IMR-90 (cell line): ENCODE results near the gene SLC10A6.

Experiments used
- BHLHE40 ChIP-seq: fragments of 150-350 bp; IDR thresholded peaks from 2 replicates; pipeline ENCODE4 v1.6.1; 2016; ENCODE audit warnings: mild to moderate bottlenecking, low read depth, low read length
- CEBPB ChIP-seq: IDR thresholded peaks from 2 replicates; pipeline ENCODE4 v1.6.1; 2012; ENCODE audit warnings: low read depth, low read length, improper control_type of control experiment
- MXI1 ChIP-seq: IDR thresholded peaks from 2 replicates; pipeline ENCODE4 v1.6.1; 2012; ENCODE audit warnings: low read depth, mild to moderate bottlenecking, low read length, moderate library complexity, borderline replicate concordance
- POLR2A ChIP-seq: IDR thresholded peaks from 2 replicates; pipeline ENCODE4 v1.6.1; 2012; ENCODE audit warnings: mild to moderate bottlenecking, low read depth, low read length
- RAD21 ChIP-seq: IDR thresholded peaks from 2 replicates; pipeline ENCODE4 v1.6.1; 2012; ENCODE audit warnings: low read length, improper control_type of control experiment
- RCOR1 ChIP-seq: IDR thresholded peaks from 2 replicates; pipeline ENCODE4 v1.6.1; 2012; ENCODE audit warnings: mild to moderate bottlenecking, low read length, improper control_type of control experiment; ENCODE audit not compliant: insufficient replicate concordance
- SMC3 ChIP-seq: fragments of 150-350 bp; IDR thresholded peaks from 2 replicates; pipeline ENCODE4 v1.6.1; 2016; ENCODE audit warnings: low read depth, mild to moderate bottlenecking, antibody characterized with exemption, low read length, moderate library complexity
- USF2 ChIP-seq: fragments of 150-350 bp; IDR thresholded peaks from 2 replicates; pipeline ENCODE4 v1.6.1; 2017; ENCODE audit warnings: mild to moderate bottlenecking, antibody characterized with exemption, low read length, low read depth
- TF ChIP-seq, protein P1 (sequence below): conservative IDR thresholded peaks from 2 replicates; pipeline ENCODE4 v1.5.1; 2012; ENCODE audit warnings: mild to moderate bottlenecking, low read depth, low read length, improper control_type of control experiment

GRCh38 chr4:86791126-86791525, 58.1 kb downstream of the SLC10A6 start:
- TF ChIP-seq, protein P1, sequence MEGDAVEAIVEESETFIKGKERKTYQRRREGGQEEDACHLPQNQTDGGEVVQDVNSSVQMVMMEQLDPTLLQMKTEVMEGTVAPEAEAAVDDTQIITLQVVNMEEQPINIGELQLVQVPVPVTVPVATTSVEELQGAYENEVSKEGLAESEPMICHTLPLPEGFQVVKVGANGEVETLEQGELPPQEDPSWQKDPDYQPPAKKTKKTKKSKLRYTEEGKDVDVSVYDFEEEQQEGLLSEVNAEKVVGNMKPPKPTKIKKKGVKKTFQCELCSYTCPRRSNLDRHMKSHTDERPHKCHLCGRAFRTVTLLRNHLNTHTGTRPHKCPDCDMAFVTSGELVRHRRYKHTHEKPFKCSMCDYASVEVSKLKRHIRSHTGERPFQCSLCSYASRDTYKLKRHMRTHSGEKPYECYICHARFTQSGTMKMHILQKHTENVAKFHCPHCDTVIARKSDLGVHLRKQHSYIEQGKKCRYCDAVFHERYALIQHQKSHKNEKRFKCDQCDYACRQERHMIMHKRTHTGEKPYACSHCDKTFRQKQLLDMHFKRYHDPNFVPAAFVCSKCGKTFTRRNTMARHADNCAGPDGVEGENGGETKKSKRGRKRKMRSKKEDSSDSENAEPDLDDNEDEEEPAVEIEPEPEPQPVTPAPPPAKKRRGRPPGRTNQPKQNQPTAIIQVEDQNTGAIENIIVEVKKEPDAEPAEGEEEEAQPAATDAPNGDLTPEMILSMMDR = no peak
- TF ChIP-seq RAD21 (no peak), BHLHE40 (no peak), MXI1 (no peak), POLR2A (no peak), SMC3 (no peak), RCOR1 (no peak), CEBPB (no peak), USF2 (no peak)
